Fibroblast of mammary gland (primary cell): ENCODE data around the gene ATG7.
A peak's percentile ranks its signal among the peaks of the same experiment; 100 is the strongest.
"Not testable (repeated sequence)": the region's sequence is repeated elsewhere in the genome, so short reads cannot be mapped to it uniquely, and the experiment has no call there.

Experiments
- DNase-seq: peaks from one replicate; pipeline ENCODE4 v3.0.0-alpha.2; 2010; ENCODE audit warnings: low read depth
- H3K4me3 ChIP-seq: 2 replicates; pipeline ENCODE4 v1.5.1; 2011; ENCODE audit warnings: low read depth, mild to moderate bottlenecking, low read length, moderate library complexity; ENCODE audit not compliant: control insufficient read depth
- TF ChIP-seq, protein P1 (sequence below): conservative IDR thresholded peaks from 2 replicates; pipeline ENCODE4 v1.5.1; 2011; ENCODE audit warnings: low read depth, low read length, inconsistent platforms; ENCODE audit not compliant: control insufficient read depth, insufficient read depth

Gene ATG7

DNA sequence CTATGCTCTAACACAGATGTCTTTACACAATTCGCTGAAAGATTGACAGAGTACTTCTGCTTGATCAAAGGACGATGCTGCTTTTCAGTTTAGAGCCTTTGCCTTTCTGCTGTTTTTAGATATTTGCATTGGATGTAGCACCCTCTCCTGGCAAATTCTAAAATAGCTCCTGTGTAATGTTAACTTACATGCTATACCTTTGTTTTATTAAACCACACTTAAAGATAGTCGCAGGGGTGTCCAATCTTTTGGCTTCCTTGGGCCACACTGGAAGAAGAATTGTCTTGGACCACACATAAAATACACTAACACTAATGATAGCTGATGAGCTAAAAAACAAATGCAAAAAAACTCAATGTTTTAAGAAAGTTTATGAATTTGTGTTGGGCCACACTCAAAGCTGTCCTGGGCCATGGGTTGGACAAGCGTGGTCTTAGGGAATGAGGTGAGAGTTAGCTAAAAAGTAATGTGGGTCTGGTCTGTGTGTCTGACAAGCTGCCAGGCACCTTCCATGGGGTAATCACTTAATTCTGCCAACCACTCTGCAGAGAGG is 62.9 kb downstream of the ATG7 start:
- H3K4me3 ChIP-seq, result no peak overlapping the region
- peak; percentile 86 for DNase-seq
- TF ChIP-seq, protein P1, sequence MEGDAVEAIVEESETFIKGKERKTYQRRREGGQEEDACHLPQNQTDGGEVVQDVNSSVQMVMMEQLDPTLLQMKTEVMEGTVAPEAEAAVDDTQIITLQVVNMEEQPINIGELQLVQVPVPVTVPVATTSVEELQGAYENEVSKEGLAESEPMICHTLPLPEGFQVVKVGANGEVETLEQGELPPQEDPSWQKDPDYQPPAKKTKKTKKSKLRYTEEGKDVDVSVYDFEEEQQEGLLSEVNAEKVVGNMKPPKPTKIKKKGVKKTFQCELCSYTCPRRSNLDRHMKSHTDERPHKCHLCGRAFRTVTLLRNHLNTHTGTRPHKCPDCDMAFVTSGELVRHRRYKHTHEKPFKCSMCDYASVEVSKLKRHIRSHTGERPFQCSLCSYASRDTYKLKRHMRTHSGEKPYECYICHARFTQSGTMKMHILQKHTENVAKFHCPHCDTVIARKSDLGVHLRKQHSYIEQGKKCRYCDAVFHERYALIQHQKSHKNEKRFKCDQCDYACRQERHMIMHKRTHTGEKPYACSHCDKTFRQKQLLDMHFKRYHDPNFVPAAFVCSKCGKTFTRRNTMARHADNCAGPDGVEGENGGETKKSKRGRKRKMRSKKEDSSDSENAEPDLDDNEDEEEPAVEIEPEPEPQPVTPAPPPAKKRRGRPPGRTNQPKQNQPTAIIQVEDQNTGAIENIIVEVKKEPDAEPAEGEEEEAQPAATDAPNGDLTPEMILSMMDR, result peak; percentile 72

DNA sequence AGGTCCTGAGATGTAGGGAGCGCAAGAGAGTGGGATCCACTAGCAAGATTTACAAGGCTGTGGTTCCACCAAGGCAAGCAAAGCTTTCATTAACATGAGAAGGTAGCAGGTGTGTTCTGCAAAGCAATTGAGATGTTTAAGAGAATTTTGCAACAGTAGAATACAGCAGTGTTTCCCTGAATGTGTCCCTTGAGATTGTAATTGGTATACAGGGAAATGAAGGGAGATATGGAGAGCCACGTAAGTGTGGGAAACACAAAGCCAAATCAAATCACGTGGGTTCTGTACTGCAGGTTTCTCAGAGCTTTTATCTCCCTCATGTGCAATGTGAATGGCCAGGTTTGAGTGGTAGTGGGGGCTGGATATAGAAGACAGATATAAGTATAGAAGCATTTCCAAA is 67.3 kb downstream of the ATG7 start:
- no peak overlapping the region for H3K4me3 ChIP-seq
- DNase-seq, result no peak
- TF ChIP-seq, protein P1, result no peak

DNA sequence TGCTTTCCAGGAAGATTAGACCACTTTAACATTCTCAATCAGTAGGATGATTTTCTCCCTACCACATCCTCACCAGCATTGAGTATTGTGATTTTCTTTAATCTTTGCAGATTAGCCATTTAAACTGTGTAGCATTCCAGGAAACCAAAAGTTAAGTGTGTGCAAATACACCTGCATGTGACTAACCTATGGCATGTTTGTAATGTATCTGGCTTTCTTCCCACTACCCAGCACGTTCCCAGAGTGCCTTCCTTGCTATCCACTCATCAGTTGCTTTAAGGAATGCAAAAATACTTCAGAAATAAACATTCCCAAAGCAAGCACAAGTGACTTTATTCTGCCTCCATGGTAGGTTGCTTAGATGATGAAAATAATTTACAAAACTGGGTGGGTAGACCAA is 74.2 kb downstream of the ATG7 start:
- no peak overlapping the region for H3K4me3 ChIP-seq
- no peak for DNase-seq
- TF ChIP-seq, protein P1, result no peak

DNA sequence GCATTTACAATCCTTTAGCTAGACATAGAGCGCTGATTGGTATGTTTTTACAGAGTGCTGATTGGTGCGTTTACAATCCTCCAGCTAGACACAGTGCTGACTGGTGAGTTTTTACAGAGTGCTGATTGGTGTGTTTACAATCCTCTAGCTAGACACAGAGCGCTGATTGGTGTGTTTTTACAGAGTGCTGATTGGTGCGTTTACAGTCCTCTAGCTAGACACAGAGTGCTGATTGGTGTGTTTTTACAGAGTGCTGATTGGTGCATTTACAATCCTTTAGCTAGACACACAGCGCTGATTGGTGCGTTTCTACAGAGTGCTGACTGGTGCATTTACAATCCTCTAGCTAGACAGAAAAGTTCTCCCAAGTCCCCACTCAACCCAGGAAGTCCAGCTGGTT is 76.7 kb downstream of the ATG7 start:
- not testable (repeated sequence) for H3K4me3 ChIP-seq, DNase-seq

DNA sequence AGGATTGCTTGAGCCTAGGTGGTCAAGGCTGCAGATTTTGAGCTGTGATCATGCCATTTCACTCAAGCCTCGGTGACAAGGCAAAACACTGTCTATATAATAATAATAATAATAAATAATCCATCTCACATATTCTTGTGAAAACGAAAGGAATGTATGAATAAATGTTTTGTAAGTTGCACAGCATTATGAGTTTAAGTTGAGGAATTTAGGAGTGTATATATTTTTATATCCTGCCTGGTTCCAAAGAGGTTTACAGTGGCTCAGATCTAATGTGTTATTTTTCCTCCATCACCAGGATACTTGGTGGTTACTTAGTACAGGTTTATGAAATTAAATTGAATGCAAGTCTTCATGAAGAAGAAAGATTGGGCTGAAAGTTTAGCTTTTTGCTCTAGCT is 77.2 kb downstream of the ATG7 start:
- no peak overlapping the region for H3K4me3 ChIP-seq
- TF ChIP-seq, protein P1, result no peak
- DNase-seq, result no peak

DNA sequence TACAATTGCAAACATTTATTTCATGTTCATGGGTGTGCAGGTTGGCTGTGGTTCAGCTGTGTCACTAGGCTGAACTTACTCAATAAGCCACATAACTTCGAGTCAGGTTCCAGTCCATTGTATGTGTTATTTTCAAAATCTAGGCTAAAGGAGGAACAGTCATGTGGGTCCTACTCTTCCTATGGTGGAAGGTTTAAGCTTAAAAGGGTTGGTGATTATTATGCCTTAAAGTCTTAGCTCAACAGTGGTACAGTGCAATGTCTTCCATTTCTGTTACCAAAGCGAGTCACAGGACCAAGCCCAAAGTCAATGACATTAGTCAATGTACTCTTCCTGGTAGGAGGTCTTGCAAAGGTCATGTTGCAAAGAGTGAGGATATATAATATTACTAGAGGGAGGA is 78.2 kb downstream of the ATG7 start:
- peak; percentile 44 for DNase-seq
- no peak overlapping the region for H3K4me3 ChIP-seq
- TF ChIP-seq, protein P1, result no peak

DNA sequence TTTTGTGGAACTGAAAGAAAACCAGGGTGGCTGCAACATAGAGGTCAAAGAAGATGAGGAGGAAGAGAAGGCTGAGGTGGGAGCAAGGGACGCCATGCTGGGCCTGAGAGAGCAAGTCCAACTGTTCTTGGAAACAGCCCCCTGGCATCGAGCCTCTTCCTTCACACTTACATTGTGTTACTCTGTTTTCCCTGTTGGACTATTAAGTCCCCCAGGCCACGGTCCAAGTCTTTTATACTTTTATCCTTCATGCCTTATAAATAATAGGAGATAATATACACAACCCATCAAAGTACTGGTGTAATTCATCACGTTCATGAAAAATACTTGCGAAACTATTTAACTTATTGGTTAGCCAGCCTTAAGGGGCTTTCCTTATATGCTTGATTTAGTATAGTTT is 79.3 kb downstream of the ATG7 start:
- TF ChIP-seq, protein P1, result no peak
- no peak for DNase-seq
- no peak overlapping the region for H3K4me3 ChIP-seq
